Activated CD8-positive, alpha-beta T cell treated with anti-CD3 and anti-CD28 coated beads, Interleukin-2, amount 10 ng/mL, durations not matched to agents 7 days and 5 days (primary cell): ENCODE results near the gene SEMA4G. TPM values are rescaled to one million over a fixed set of nuclear protein-coding genes. Genes with fewer than 3 reads are reported as not detected.

Experiments
- ATAC-seq: fragments of 150-1000 bp; cut with Tn5 transposase; one replicate; pipeline ENCODE4 v1.10.0; 2021; ENCODE audit warnings: moderate library complexity
- CTCF ChIA-PET: fragments of 350-600 bp; sonication (Branson Sonifier 250); formaldehyde crosslinking; loops from one replicate; lab custom pipeline; 2021; ENCODE audit warnings: antibody characterized with exemption; lab: Charles Lee
- POLR2A ChIA-PET: fragments of 350-600 bp; sonication (Branson Sonifier 250); formaldehyde crosslinking; loops from one replicate; lab custom pipeline; 2021; ENCODE audit warnings: antibody characterized with exemption; lab: Charles Lee
- DNase-seq: peaks from one replicate; pipeline ENCODE4 v3.0.0-alpha.2; 2020
- H3K27ac Mint-ChIP-seq: one replicate; pipeline ENCODE4 v1.8.0; 2021; ENCODE audit warnings: mild to moderate bottlenecking, mixed read lengths
- H3K27me3 Mint-ChIP-seq: one replicate; pipeline ENCODE4 v1.8.0; 2021; ENCODE audit warnings: low read depth, mixed read lengths
- H3K36me3 Mint-ChIP-seq: one replicate; pipeline ENCODE4 v1.8.0; 2021; ENCODE audit warnings: low read depth, mixed read lengths
- H3K4me1 Mint-ChIP-seq: one replicate; pipeline ENCODE4 v1.8.0; 2021; ENCODE audit warnings: low read depth, mixed read lengths
- H3K4me3 Mint-ChIP-seq: one replicate; pipeline ENCODE4 v1.8.0; 2021; ENCODE audit warnings: mild to moderate bottlenecking, mixed read lengths
- H3K9me3 Mint-ChIP-seq: one replicate; pipeline ENCODE4 v1.8.0; 2022; ENCODE audit warnings: mixed read lengths; ENCODE audit not compliant: insufficient read depth
- total RNA-seq, 2 experiments: library from RNA; stranded (reverse); gene quantifications; one replicate each; pipeline ENCODE4 v1.2.3, GENCODE V29; 2021

SEMA4G gene
- total RNA-seq, 2 experiments from 2014 or later: 0.16 to 0.40 TPM

DNA sequence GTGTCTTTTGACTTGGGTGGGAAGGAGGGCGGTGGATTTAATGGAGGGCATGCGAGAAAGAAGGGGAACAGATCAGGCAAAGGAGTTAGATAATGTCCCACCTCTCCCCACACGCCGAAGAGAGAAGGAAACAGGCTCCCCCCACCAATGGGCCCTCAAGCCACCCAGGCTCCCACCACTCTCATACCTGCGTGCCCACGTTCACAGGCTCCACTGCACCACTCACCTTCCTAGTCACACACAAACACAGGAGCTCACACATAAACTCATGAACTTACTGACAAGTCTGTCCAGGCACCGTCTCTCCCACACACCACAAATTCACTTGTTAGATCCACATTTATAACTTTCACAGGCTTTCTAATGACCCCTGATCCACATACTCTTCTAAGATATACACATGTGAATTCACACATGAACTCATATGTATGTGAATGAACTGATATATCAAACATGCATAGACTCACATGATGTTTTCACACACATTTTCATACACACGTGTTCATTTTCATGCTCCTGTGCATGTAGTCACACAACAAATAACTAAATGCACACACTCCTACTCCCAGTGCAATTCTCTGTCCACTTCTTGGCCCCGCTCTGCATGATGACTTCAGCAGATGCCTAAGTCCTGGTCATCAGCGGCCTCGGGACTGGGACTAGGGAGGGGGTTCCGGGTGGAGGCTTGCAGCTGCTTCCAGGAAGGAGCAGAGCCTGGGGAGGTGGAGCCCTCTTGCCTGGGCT is 31.8 kb downstream of the SEMA4G start:
- no peak for ATAC-seq
- CTCF ChIA-PET: interaction anchor here (10.1 kb wide), 1 partner anchor 16 kb away, joined by 154 read pairs; no protein-coding TSS in a partner anchor
- H3K9me3 Mint-ChIP-seq: no peaks in the 10 kb centered on the region
- H3K4me3 Mint-ChIP-seq: peak overlapping the region; percentile 37
- peak overlapping the region; percentile 17 for H3K27ac Mint-ChIP-seq
- POLR2A ChIA-PET: no interaction called here
- no peak for DNase-seq
- H3K36me3 Mint-ChIP-seq: no peaks in the 10 kb centered on the region
- H3K4me1 Mint-ChIP-seq: peaks cover 22% of the 10 kb centered on the region
- H3K27me3 Mint-ChIP-seq: peaks cover 3% of the 10 kb centered on the region

DNA sequence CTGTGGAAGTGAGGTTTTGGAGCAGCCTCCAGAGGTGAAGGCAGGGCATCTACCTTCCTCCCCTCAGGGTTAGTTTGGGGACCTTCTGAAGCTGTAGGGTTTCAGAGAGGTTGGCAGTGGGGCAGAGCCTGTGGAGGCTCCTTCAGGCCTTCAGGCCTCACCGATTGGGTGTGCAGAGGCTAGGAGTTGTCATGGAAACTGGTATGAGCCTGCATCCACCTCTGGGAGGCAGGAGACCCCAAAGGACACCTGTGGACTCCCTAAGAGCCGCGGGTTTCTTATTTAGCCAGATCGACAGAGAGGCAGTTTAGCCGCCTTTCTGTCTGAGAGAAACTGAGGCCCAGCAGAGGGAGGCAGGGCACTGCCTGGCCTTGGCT is 32.3 kb downstream of the SEMA4G start:
- ATAC-seq: no peak
- ChIA-PET POLR2A (no interaction called here), CTCF (interaction anchor here (10.1 kb wide), 1 partner anchor 15 kb away, joined by 154 read pairs; no protein-coding TSS in a partner anchor)
- Mint-ChIP-seq H3K36me3 (no peaks in the 10 kb centered on the region), H3K4me3 (no peak overlapping the region), H3K27ac (no peak overlapping the region), H3K4me1 (peaks cover 16% of the 10 kb centered on the region), H3K27me3 (peaks cover 3% of the 10 kb centered on the region), H3K9me3 (no peaks in the 10 kb centered on the region)
- DNase-seq: no peak

DNA sequence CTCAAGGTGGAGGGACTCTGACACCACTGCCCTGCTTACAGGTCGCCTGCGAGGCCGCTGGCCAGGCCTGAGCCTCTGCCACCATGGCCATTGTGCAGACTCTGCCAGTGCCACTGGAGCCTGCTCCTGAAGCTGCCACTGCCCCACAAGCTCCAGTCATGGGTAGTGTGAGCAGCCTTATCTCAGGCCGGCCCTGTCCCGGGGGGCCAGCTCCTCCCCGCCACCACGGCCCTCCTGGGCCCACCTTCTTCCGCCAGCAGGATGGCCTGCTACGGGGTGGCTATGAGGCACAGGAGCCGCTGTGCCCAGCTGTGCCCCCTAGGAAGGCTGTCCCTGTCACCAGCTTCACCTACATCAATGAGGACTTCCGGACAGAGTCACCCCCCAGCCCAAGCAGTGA is 33.2 kb downstream of the SEMA4G start:
- no peak overlapping the region for H3K27ac Mint-ChIP-seq
- no peak overlapping the region for H3K4me3 Mint-ChIP-seq
- H3K4me1 Mint-ChIP-seq: peaks cover 15% of the 10 kb centered on the region
- H3K9me3 Mint-ChIP-seq: no peaks in the 10 kb centered on the region
- ChIA-PET POLR2A (no interaction called here), CTCF (interaction anchor here (1.3 to 10.1 kb wide), 3 partner anchors 10 to 28 kb away, joined by 3 to 154 read pairs (median 4); partner anchors contain the start of genes PDZD7 and SFXN3)
- no peak for DNase-seq
- ATAC-seq: no peak
- H3K36me3 Mint-ChIP-seq: no peaks in the 10 kb centered on the region
- peaks cover 3% of the 10 kb centered on the region for H3K27me3 Mint-ChIP-seq

DNA sequence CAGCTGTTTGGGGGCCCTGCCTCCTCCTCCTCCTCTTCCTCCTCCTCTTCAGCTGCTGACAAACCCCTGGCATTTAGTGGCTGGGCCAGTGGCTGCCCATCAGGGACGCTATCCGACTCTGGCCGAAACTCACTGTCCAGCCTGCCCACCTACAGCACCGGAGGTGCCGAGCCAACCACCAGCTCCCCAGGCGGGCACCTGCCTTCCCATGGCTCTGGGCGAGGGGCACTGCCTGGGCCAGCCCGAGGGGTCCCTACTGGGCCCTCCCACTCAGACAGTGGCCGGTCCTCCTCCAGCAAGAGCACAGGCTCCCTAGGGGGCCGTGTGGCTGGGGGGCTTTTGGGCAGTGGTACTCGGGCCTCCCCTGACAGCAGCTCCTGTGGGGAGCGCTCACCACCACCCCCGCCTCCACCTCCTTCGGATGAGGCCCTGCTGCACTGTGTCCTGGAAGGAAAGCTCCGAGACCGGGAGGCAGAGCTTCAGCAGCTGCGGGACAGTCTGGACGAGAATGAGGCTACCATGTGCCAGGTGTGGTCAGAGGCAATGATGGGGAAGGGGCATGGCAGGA is 34.4 kb downstream of the SEMA4G start:
- no peaks in the 10 kb centered on the region for H3K9me3 Mint-ChIP-seq
- H3K4me3 Mint-ChIP-seq: no peak overlapping the region
- DNase-seq (no peak), ATAC-seq (no peak)
- peaks cover 3% of the 10 kb centered on the region for H3K27me3 Mint-ChIP-seq
- ChIA-PET POLR2A (no interaction called here), CTCF (interaction anchor here (1.1 to 10.1 kb wide), 3 partner anchors 8 to 15 kb away, joined by 4 to 154 read pairs (median 4); no protein-coding TSS in a partner anchor)
- peaks cover 7% of the 10 kb centered on the region for H3K4me1 Mint-ChIP-seq
- H3K27ac Mint-ChIP-seq: no peak overlapping the region
- H3K36me3 Mint-ChIP-seq: no peaks in the 10 kb centered on the region

DNA sequence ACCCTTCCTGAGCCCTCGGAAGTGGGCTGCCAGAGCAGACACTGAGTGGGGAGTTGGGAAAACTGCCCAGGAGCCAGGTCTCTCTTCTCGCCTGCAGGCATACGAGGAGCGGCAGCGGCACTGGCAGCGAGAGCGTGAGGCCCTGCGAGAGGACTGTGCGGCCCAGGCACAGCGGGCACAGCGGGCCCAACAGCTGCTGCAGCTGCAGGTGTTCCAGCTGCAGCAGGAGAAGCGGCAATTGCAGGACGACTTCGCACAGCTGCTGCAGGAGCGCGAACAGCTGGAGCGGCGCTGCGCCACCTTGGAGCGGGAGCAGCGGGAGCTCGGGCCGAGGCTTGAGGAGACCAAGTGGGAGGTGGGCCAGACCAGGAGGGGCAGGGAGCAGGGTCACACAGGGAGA is 36.1 kb downstream of the SEMA4G start:
- Mint-ChIP-seq H3K27ac (no peak overlapping the region), H3K9me3 (no peaks in the 10 kb centered on the region), H3K4me1 (peaks cover 4% of the 10 kb centered on the region), H3K27me3 (peaks cover 3% of the 10 kb centered on the region), H3K36me3 (no peaks in the 10 kb centered on the region), H3K4me3 (no peak overlapping the region)
- CTCF ChIA-PET: interaction anchor here (1.4 to 1.5 kb wide), 2 partner anchors 9 to 12 kb away, joined by 5 to 6 read pairs; no protein-coding TSS in a partner anchor
- DNase-seq (no peak), ATAC-seq (no peak)
- POLR2A ChIA-PET: interaction anchor here (1.2 to 1.3 kb wide), 2 partner anchors 9 to 29 kb away, joined by 3 read pairs; no protein-coding TSS in a partner anchor

- H3K4me1 Mint-ChIP-seq: peaks cover 2% of the 10 kb centered on the region
- no peaks in the 10 kb centered on the region for H3K36me3 Mint-ChIP-seq
- H3K4me3 Mint-ChIP-seq: no peak overlapping the region
- H3K27me3 Mint-ChIP-seq: peaks cover 2% of the 10 kb centered on the region
- ATAC-seq (no peak), DNase-seq (no peak)
- POLR2A ChIA-PET: interaction anchor here (1.2 to 1.3 kb wide), 2 partner anchors 9 to 29 kb away, joined by 3 read pairs; no protein-coding TSS in a partner anchor
- H3K27ac Mint-ChIP-seq: no peak overlapping the region
- CTCF ChIA-PET: interaction anchor here (1.5 to 3.8 kb wide), 3 partner anchors 8 to 13 kb away, joined by 5 to 24 read pairs (median 16); no protein-coding TSS in a partner anchor
- H3K9me3 Mint-ChIP-seq: no peaks in the 10 kb centered on the region
These were observed 36.7 kb downstream of the SEMA4G start for GRCh38 chr10:101005869-101006567.

DNA sequence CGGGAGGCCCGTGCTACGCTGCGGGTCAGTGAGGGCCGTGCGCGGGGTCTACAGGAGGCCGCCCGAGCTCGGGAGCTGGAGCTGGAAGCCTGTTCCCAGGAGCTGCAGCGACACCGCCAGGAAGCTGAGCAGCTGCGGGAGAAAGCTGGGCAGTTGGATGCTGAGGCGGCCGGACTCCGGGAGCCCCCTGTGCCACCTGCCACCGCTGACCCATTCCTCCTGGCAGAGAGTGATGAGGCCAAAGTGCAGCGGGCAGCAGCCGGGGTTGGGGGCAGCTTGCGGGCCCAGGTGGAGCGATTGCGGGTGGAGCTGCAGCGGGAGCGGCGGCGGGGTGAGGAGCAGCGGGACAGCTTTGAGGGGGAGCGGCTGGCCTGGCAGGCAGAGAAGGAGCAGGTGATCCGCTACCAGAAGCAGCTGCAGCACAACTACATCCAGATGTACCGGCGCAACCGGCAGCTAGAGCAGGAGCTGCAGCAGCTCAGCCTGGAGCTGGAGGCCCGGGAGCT is 37.3 kb downstream of the SEMA4G start:
- DNase-seq (no peak), ATAC-seq (no peak)
- Mint-ChIP-seq H3K36me3 (no peaks in the 10 kb centered on the region), H3K9me3 (no peaks in the 10 kb centered on the region), H3K4me3 (no peak overlapping the region), H3K4me1 (no peaks in the 10 kb centered on the region), H3K27me3 (no peaks in the 10 kb centered on the region), H3K27ac (no peak overlapping the region)
- ChIA-PET POLR2A (interaction anchor here (0.6 to 1.3 kb wide), 4 partner anchors 9 to 719 kb away, joined by 3 read pairs; no protein-coding TSS in a partner anchor), CTCF (interaction anchor here (1.2 to 3.8 kb wide), 4 partner anchors 8 to 45 kb away, joined by 3 to 24 read pairs (median 10); no protein-coding TSS in a partner anchor)

DNA sequence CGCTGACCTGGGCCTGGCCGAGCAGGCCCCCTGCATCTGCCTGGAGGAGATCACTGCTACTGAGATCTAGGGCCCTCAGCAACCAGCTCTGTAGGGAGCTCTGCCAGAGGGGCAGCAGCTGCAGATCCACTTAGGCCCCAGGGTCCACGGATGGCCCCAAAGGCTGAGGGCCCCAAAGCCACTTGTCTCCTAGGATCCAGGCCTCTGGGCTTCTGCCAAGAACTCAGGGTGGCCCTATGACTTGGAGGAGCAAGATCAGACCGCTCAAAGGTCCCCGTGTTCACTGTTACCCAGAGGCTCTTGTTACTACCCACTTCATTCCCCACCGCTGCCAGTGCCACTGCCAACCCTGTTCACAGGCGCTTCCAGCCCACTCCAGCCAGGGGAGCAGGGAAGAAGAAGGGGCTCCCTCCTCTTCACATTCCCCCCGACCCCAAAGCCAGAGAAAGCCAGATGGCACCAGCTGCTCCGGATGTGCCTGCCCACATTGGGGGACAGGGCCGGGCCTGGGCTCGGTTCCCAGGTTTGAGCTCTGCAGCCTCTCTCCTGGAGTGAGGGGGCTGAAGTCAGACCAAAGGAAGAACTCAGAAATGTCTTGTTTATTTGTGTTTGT is 37.9 kb downstream of the SEMA4G start:
- H3K4me1 Mint-ChIP-seq: no peaks in the 10 kb centered on the region
- no peak overlapping the region for H3K27ac Mint-ChIP-seq
- no peaks in the 10 kb centered on the region for H3K36me3 Mint-ChIP-seq
- DNase-seq: no peak
- ChIA-PET POLR2A (interaction anchor here (0.6 to 1.2 kb wide), 2 partner anchors 10 to 720 kb away, joined by 3 read pairs; no protein-coding TSS in a partner anchor), CTCF (interaction anchor here (0.9 to 3.8 kb wide), 8 partner anchors 7 to 44 kb away, joined by 3 to 24 read pairs (median 3); partner anchors contain the start of genes LZTS2, PDZD7 and SFXN3)
- H3K9me3 Mint-ChIP-seq: no peaks in the 10 kb centered on the region
- no peaks in the 10 kb centered on the region for H3K27me3 Mint-ChIP-seq
- no peak overlapping the region for H3K4me3 Mint-ChIP-seq
- no peak for ATAC-seq

DNA sequence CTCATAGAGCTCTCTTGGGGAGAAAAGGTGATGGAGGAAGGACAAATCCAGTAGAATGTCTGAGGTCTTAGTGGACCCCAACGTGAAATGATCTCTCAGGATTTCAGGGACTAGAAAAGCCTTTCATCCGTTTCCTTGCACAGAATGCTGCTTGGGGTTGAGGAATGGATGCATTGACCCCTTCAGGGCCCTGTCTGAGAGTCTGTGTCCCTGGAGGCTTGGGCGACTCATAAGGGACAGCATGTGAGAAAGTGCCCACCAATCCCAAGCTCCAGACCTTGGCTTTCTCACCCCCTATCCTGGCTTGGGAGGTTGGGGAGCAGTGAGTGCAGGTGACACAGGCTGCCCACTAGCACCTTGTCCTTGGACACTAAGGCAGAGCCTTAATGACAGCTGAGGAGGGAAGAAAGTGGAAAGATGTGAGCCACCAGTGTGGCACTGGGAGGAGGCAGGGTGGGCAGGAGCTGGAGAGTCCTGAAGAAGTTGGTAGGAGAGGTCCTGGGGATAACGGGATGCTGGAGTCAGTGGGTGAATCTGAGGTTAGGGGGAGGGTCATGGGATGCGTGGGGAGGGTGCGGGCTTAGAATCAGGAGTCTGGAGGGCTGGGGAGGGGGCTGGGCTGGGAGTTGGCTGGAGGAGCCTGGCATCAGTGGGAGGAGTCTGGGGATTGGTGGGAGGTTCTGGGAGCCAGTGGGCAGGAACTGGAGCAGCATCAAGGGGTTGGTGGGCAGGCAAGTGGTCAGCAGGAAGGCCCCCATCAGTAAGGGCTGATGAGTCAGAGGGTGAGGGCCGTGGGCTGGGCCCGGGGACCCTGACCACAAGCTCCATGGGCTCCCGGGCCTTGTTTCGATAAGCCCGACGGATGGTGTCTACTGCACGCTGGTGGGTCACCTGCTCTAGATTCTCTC is 38.9 kb downstream of the SEMA4G start:
- peaks cover 7% of the 10 kb centered on the region for H3K4me1 Mint-ChIP-seq
- POLR2A ChIA-PET: interaction anchor here (0.9 to 1.2 kb wide), 2 partner anchors 11 to 23 kb away, joined by 3 read pairs; partner anchors contain the start of genes PDZD7 and SFXN3

More for the DNA sequence above, 38.9 kb downstream of the SEMA4G start:
- DNase-seq (no peak), ATAC-seq (no peak)
- Mint-ChIP-seq H3K9me3 (no peaks in the 10 kb centered on the region), H3K27ac (no peak overlapping the region), H3K27me3 (peaks cover 1% of the 10 kb centered on the region), H3K36me3 (no peaks in the 10 kb centered on the region), H3K4me3 (no peak overlapping the region)
- CTCF ChIA-PET: interaction anchor here (0.9 to 3.8 kb wide), 7 partner anchors 9 to 43 kb away, joined by 3 to 24 read pairs (median 3); partner anchors contain the start of genes LZTS2, PDZD7 and SFXN3
